Measurements from ENCODE around the gene BUB3.

- TF ChIP-seq TAF1 (IDR thresholded peaks at IDR 0.05; ENCODE audit: low read depth, low read length) (no peak), POLR2A (IDR thresholded peaks at IDR 0.05; ENCODE audit: low read depth, low read length) (no peak), POLR2AphosphoS5 (IDR thresholded peaks at IDR 0.05; ENCODE audit: low read depth, low read length) (no peak)
Measured at GRCh38 chr10:123157210-123157609, 3.0 kb downstream of the BUB3 start.
